ENCODE results near the gene JPH2. TPM values are rescaled to one million over a fixed set of nuclear protein-coding genes. Genes with fewer than 3 reads are reported as not detected.

The JPH2 gene
- total RNA-seq, 1 experiment from 2014 or later = 15.8 TPM

DNA sequence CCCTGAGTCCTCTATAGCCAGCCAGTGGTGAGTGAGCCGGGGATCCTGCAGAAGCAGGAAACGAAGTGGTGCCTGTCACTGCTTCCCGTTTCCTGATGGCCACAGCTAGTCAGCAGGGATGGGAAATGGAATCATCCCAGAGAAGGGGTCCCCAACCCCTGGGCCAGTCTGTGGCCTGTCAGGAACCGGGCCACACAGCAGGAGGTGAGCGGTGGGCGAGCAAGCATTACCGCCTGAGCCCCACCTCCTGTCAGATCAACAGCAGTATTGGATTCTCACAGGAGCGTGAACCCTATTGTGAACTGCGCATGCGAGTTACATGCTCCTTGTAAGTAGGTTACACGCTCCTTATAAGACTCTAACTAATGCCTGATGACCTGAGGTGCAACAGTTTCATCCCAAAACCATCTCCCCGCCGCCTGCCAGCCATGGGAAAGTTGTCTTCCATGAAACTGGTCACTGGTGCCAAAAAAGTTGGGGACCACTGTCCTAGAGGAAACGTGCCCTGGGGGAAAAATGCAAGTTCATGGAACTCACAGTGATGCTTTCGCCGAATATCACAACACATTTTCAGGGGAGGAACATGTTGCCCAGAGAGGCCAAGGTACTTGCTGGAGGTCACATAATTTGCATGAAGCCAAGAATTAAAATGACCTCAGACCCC is 113.8 kb downstream of the JPH2 start:
- TF ChIP-seq, protein P1, sequence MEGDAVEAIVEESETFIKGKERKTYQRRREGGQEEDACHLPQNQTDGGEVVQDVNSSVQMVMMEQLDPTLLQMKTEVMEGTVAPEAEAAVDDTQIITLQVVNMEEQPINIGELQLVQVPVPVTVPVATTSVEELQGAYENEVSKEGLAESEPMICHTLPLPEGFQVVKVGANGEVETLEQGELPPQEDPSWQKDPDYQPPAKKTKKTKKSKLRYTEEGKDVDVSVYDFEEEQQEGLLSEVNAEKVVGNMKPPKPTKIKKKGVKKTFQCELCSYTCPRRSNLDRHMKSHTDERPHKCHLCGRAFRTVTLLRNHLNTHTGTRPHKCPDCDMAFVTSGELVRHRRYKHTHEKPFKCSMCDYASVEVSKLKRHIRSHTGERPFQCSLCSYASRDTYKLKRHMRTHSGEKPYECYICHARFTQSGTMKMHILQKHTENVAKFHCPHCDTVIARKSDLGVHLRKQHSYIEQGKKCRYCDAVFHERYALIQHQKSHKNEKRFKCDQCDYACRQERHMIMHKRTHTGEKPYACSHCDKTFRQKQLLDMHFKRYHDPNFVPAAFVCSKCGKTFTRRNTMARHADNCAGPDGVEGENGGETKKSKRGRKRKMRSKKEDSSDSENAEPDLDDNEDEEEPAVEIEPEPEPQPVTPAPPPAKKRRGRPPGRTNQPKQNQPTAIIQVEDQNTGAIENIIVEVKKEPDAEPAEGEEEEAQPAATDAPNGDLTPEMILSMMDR (conservative IDR thresholded peaks at IDR 0.05; ENCODE audit: low read depth, low read length) = no peak
- TF ChIP-seq EZH2 (IDR thresholded peaks at IDR 0.05; ENCODE audit: low read length, unreplicated experiment) (no peak), EZH2phosphoT487 (IDR thresholded peaks at IDR 0.05; ENCODE audit: borderline replicate concordance, low read length) (no peak)
- intact Hi-C loops (cut with micrococcal nuclease) = no loop called here
- no peaks in the 10 kb centered on the region for H3K36me3 ChIP-seq (ENCODE audit: low read depth, low read length)
- ATAC-seq = no peak
- H4K20me1 ChIP-seq (ENCODE audit: low read length) = no peaks in the 10 kb centered on the region
- no TSS peak for BruUV-seq (replicated peaks)
- no peak for DNase-seq
- H3K9me2 ChIP-seq (replicated peaks; ENCODE audit: low read length) = no peaks in the 10 kb centered on the region
- POLR2A ChIA-PET (ENCODE audit: unreplicated experiment) = interaction anchor here (0.6 kb wide), 1 partner anchor 47 kb away, joined by 7 read pairs; no protein-coding TSS in a partner anchor
- H3F3A ChIP-seq (ENCODE audit: low read length, unreplicated experiment) = no peaks in the 10 kb centered on the region
- H3K4me2 ChIP-seq (ENCODE audit: low read length) = no peak overlapping the region
- no peak overlapping the region for H3K9ac ChIP-seq (ENCODE audit: low read length)
- H3K79me2 ChIP-seq (ENCODE audit: low read length) = no peaks in the 10 kb centered on the region
- H3K4me3 ChIP-seq (ENCODE audit: low read length) = no peak overlapping the region
- H2AFZ ChIP-seq (ENCODE audit: low read length) = no peak overlapping the region
- H3K27ac ChIP-seq (ENCODE audit: low read length) = no peak overlapping the region
- H3K4me1 ChIP-seq (ENCODE audit: insufficient read depth, low read length) = peaks cover 17% of the 10 kb centered on the region
- H3K27me3 ChIP-seq (ENCODE audit: low read length) = no peaks in the 10 kb centered on the region
- no peaks in the 10 kb centered on the region for H3K9me3 ChIP-seq (ENCODE audit: low read length)
- CTCF ChIA-PET = no interaction called here

DNA sequence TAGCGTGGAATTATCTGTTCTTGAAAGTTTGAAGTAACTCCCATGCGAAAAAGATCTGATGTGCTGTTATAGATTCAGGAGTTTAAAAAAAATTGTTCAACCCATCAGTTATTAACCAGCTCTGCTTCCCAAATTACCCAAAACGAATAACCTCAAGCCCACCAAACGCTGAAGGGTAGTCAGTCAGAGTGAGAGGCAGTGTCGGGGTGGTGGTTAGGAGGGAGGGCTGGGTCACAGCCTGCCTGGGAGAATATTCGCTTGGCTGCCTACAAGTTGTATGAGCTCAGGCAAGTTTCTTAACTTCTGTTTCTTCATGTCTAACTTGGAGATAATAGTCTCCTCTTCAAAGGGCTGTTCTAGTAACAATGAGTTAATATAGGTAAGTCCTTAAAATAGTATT is 114.6 kb downstream of the JPH2 start:
- Histone ChIP-seq H3K36me3 (ENCODE audit: low read depth, low read length) (no peaks in the 10 kb centered on the region), H2AFZ (ENCODE audit: low read length) (no peak overlapping the region), H4K20me1 (ENCODE audit: low read length) (no peaks in the 10 kb centered on the region), H3K27ac (ENCODE audit: low read length) (no peak overlapping the region), H3K27me3 (ENCODE audit: low read length) (no peaks in the 10 kb centered on the region), H3K4me1 (ENCODE audit: insufficient read depth, low read length) (peaks cover 17% of the 10 kb centered on the region), H3K9ac (ENCODE audit: low read length) (no peak overlapping the region), H3K4me2 (ENCODE audit: low read length) (no peak overlapping the region), H3K9me2 (replicated peaks; ENCODE audit: low read length) (no peaks in the 10 kb centered on the region), H3K9me3 (ENCODE audit: low read length) (no peaks in the 10 kb centered on the region), H3K79me2 (ENCODE audit: low read length) (no peaks in the 10 kb centered on the region), H3F3A (ENCODE audit: low read length, unreplicated experiment) (no peaks in the 10 kb centered on the region), H3K4me3 (ENCODE audit: low read length) (no peak overlapping the region)
- POLR2A ChIA-PET (ENCODE audit: unreplicated experiment) = interaction anchor here (0.6 kb wide), 1 partner anchor 46 kb away, joined by 7 read pairs; no protein-coding TSS in a partner anchor
- CTCF ChIA-PET = no interaction called here
- no TSS peak for BruUV-seq (replicated peaks)
- DNase-seq (no peak), ATAC-seq (no peak)
- TF ChIP-seq, protein P1 (conservative IDR thresholded peaks at IDR 0.05; ENCODE audit: low read depth, low read length) = no peak
- intact Hi-C loops (cut with micrococcal nuclease) = no loop called here

DNA sequence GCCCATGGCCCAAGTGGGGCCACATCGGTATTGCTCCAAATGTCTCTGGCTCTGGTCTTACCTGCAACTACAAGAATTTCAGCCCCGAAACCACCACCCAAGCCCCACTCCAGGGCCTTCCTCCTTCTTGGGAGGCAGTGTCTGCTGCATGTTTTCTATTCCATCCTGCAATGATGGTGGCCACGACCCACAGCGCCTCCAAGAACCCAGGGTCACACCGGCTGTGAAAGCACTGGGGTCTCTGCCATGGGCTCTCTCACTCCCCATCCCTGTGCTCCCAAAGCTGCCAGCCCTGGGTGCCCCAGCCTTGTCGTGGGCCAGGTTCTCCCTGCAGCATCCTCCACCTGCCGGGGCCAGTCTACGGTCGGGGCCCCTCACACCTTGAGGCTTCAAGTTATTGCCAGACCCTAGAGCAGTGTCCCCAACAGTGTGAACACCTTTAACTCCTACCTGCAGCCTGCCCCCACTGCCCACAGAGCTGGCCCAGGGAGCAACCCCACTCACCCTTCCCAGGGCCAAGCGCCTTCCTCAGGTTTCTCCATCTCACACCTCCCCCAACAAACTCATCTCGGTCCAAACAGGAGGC is 115.4 kb downstream of the JPH2 start:
- TF ChIP-seq, protein P1 (conservative IDR thresholded peaks at IDR 0.05; ENCODE audit: low read depth, low read length) = no peak
- TF ChIP-seq EZH2 (IDR thresholded peaks at IDR 0.05; ENCODE audit: low read length, unreplicated experiment) (no peak), EZH2phosphoT487 (IDR thresholded peaks at IDR 0.05; ENCODE audit: borderline replicate concordance, low read length) (no peak)
- no peaks in the 10 kb centered on the region for H3K36me3 ChIP-seq (ENCODE audit: low read depth, low read length)
- no peaks in the 10 kb centered on the region for H3F3A ChIP-seq (ENCODE audit: low read length, unreplicated experiment)
- intact Hi-C loops (cut with micrococcal nuclease) = no loop called here
- no peak overlapping the region for H3K27ac ChIP-seq (ENCODE audit: low read length)
- no peaks in the 10 kb centered on the region for H3K9me3 ChIP-seq (ENCODE audit: low read length)
- no peak for DNase-seq
- H3K4me3 ChIP-seq (ENCODE audit: low read length) = no peak overlapping the region
- no peaks in the 10 kb centered on the region for H3K27me3 ChIP-seq (ENCODE audit: low read length)
- H2AFZ ChIP-seq (ENCODE audit: low read length) = no peak overlapping the region
- no peak overlapping the region for H3K9ac ChIP-seq (ENCODE audit: low read length)
- H3K79me2 ChIP-seq (ENCODE audit: low read length) = no peaks in the 10 kb centered on the region
- H4K20me1 ChIP-seq (ENCODE audit: low read length) = no peaks in the 10 kb centered on the region
- POLR2A ChIA-PET (ENCODE audit: unreplicated experiment) = no interaction called here
- CTCF ChIA-PET = no interaction called here
- no peak for ATAC-seq
- no TSS peak for BruUV-seq (replicated peaks)
- H3K4me2 ChIP-seq (ENCODE audit: low read length) = no peak overlapping the region
- H3K4me1 ChIP-seq (ENCODE audit: insufficient read depth, low read length) = peaks cover 17% of the 10 kb centered on the region
- no peaks in the 10 kb centered on the region for H3K9me2 ChIP-seq (replicated peaks; ENCODE audit: low read length)

All from PC-3 (cell line).